Embryonic facial prominence (tissue), 1 donor: ENCODE data around the gene PCDHB8.
"Not testable (repeated sequence)": the region's sequence is repeated elsewhere in the genome, so short reads cannot be mapped to it uniquely, and the experiment has no call there.

Experiments used
- DNase-seq: peaks from one replicate; pipeline ENCODE4 v3.0.0-alpha.2; 2016; ENCODE audit errors: extremely low spot score

PCDHB8 gene

GRCh38 chr5:141184117-141184855 lies 6.7 kb downstream of the PCDHB8 start:
- DNase-seq, result not testable (repeated sequence)

- DNase-seq, result no peak
Measured at GRCh38 chr5:141186897-141187512, 9.4 kb downstream of the PCDHB8 start, which contains the start of gene PCDHB9. TSS of gene PCDHB9 (plus strand) at chr5:141187161. CDS start at chr5:141187319, 158 bp downstream.

GRCh38 chr5:141188682-141189081 lies 11.1 kb downstream of the PCDHB8 start:
- DNase-seq, result not testable (repeated sequence)

- DNase-seq, result not testable (repeated sequence)
Measured at GRCh38 chr5:141189131-141189530, 11.5 kb downstream of the PCDHB8 start.

GRCh38 chr5:141192110-141192725 lies 14.6 kb downstream of the PCDHB8 start, which contains the start of gene PCDHB10:
TSS of gene PCDHB10 (plus strand) at chr5:141192353. CDS start at chr5:141192553, 200 bp downstream.
- DNase-seq, result no peak

GRCh38 chr5:141194332-141194731 lies 16.7 kb downstream of the PCDHB8 start:
- DNase-seq, result not testable (repeated sequence)

- no peak for DNase-seq
Measured at GRCh38 chr5:141196363-141196762, 18.8 kb downstream of the PCDHB8 start.

GRCh38 chr5:141199359-141200235 lies 22.0 kb downstream of the PCDHB8 start, which contains the start of gene PCDHB11:
TSS of gene PCDHB11 (plus strand) at chr5:141199627. CDS start at chr5:141199775, 148 bp downstream.
- no peak for DNase-seq

GRCh38 chr5:141201126-141201525 lies 23.5 kb downstream of the PCDHB8 start:
- DNase-seq, result not testable (repeated sequence)

- not testable (repeated sequence) for DNase-seq
Measured at GRCh38 chr5:141201646-141202045, 24.1 kb downstream of the PCDHB8 start.

- no peak for DNase-seq
Measured at GRCh38 chr5:141208478-141208877, 30.9 kb downstream of the PCDHB8 start, which contains the start of gene PCDHB12. TSS of gene PCDHB12 (plus strand) at chr5:141208719. CDS start at chr5:141208908, 189 bp downstream.

GRCh38 chr5:141210281-141210680 lies 32.7 kb downstream of the PCDHB8 start:
- not testable (repeated sequence) for DNase-seq

- not testable (repeated sequence) for DNase-seq
Measured at GRCh38 chr5:141210849-141211248, 33.3 kb downstream of the PCDHB8 start.

GRCh38 chr5:141213656-141214339 lies 36.2 kb downstream of the PCDHB8 start, which contains the start of gene PCDHB13:
TSS of gene PCDHB13 (plus strand) at chr5:141213919. CDS start at chr5:141214124, 205 bp downstream.
- not testable (repeated sequence) for DNase-seq

GRCh38 chr5:141214583-141214982 lies 37.0 kb downstream of the PCDHB8 start:
- DNase-seq, result not testable (repeated sequence)

GRCh38 chr5:141215504-141215903 lies 37.9 kb downstream of the PCDHB8 start:
- not testable (repeated sequence) for DNase-seq

GRCh38 chr5:141216035-141216434 lies 38.4 kb downstream of the PCDHB8 start:
- DNase-seq, result not testable (repeated sequence)

GRCh38 chr5:141223112-141223783 lies 45.7 kb downstream of the PCDHB8 start, which contains the start of gene PCDHB14:
TSS of gene PCDHB14 (plus strand) at chr5:141223343. CDS start at chr5:141223506, 163 bp downstream.
- DNase-seq, result no peak

- not testable (repeated sequence) for DNase-seq
Measured at GRCh38 chr5:141224844-141225243, 47.3 kb downstream of the PCDHB8 start.

- not testable (repeated sequence) for DNase-seq
Measured at GRCh38 chr5:141225421-141225820, 47.8 kb downstream of the PCDHB8 start.
